Measurements from ENCODE around the gene NCK2.

The NCK2 gene

GRCh38 chr2:105772362-105772761 lies 27.6 kb downstream of the NCK2 start:
- Histone ChIP-seq H3K27me3 (no peaks in the 10 kb centered on the region), H3K4me1 (peaks cover 94% of the 10 kb centered on the region), H3K9ac (no peak overlapping the region), H3K4me3 (no peak overlapping the region), H3K36me3 (peaks cover 37% of the 10 kb centered on the region), H3K27ac (peak overlapping the region; percentile 37; the same call in 1 of the 2 replicates), H4K20me1 (peaks cover 100% of the 10 kb centered on the region), H3K9me3 (peaks cover 15% of the 10 kb centered on the region), H3K4me2 (peak overlapping the region; percentile 93)
- TF ChIP-seq Cebpa-rat (IDR thresholded peaks at IDR 0.05) = no peak

GRCh38 chr2:105773568-105773967 lies 28.9 kb downstream of the NCK2 start:
- no peak overlapping the region for H3K4me3 ChIP-seq
- H3K4me1 ChIP-seq = peaks cover 96% of the 10 kb centered on the region
- H3K27ac ChIP-seq = peak overlapping the region; percentile 37
- peaks cover 100% of the 10 kb centered on the region for H4K20me1 ChIP-seq
- no peaks in the 10 kb centered on the region for H3K27me3 ChIP-seq
- no peak for TF ChIP-seq Cebpa-rat (IDR thresholded peaks at IDR 0.05)
- peak overlapping the region; percentile 93 for H3K4me2 ChIP-seq
- H3K36me3 ChIP-seq = peaks cover 31% of the 10 kb centered on the region
- no peak overlapping the region for H3K9ac ChIP-seq
- peaks cover 3% of the 10 kb centered on the region; the same call in 1 of the 2 replicates for H3K9me3 ChIP-seq

GRCh38 chr2:105774781-105775337 lies 30.1 kb downstream of the NCK2 start:
- Histone ChIP-seq H4K20me1 (peaks cover 100% of the 10 kb centered on the region), H3K4me1 (peaks cover 96% of the 10 kb centered on the region), H3K4me3 (no peak overlapping the region), H3K27ac (peak overlapping the region; percentile 93), H3K4me2 (peak overlapping the region; percentile 93), H3K36me3 (peaks cover 28% of the 10 kb centered on the region), H3K27me3 (no peaks in the 10 kb centered on the region), H3K9me3 (no peaks in the 10 kb centered on the region), H3K9ac (no peak overlapping the region)
- TF ChIP-seq Cebpa-rat (IDR thresholded peaks at IDR 0.05) = no peak

GRCh38 chr2:105775809-105776559 lies 31.3 kb downstream of the NCK2 start:
- peak overlapping the region; percentile 73; the same call in 1 of the 2 replicates for H3K9ac ChIP-seq

GRCh38 chr2:105776560-105776928 lies 31.8 kb downstream of the NCK2 start:
- Histone ChIP-seq H3K27me3 (no peaks in the 10 kb centered on the region), H3K4me2 (peak overlapping the region; percentile 93), H3K27ac (peak overlapping the region; percentile 93), H3K9ac (peak overlapping the region; percentile 73), H3K9me3 (no peaks in the 10 kb centered on the region), H4K20me1 (peaks cover 100% of the 10 kb centered on the region), H3K4me1 (peaks cover 100% of the 10 kb centered on the region), H3K36me3 (peaks cover 35% of the 10 kb centered on the region), H3K4me3 (peak overlapping the region; percentile 44)
- no peak for TF ChIP-seq Cebpa-rat (IDR thresholded peaks at IDR 0.05)

More at GRCh38 chr2:105775809-105776559, 31.3 kb downstream of the NCK2 start:
- Histone ChIP-seq H4K20me1 (peaks cover 100% of the 10 kb centered on the region), H3K9me3 (no peaks in the 10 kb centered on the region), H3K4me1 (peaks cover 98% of the 10 kb centered on the region), H3K4me2 (peak overlapping the region; percentile 93), H3K4me3 (peak overlapping the region; percentile 44), H3K36me3 (peaks cover 29% of the 10 kb centered on the region), H3K27ac (peak overlapping the region; percentile 93), H3K27me3 (no peaks in the 10 kb centered on the region)
- TF ChIP-seq Cebpa-rat (IDR thresholded peaks at IDR 0.05) = no peak

- TF ChIP-seq Cebpa-rat (IDR thresholded peaks at IDR 0.05) = no peak
- Histone ChIP-seq H3K36me3 (peaks cover 36% of the 10 kb centered on the region), H3K27ac (peak overlapping the region; percentile 93), H3K9ac (peak overlapping the region; percentile 73), H4K20me1 (peaks cover 100% of the 10 kb centered on the region), H3K27me3 (no peaks in the 10 kb centered on the region), H3K9me3 (no peaks in the 10 kb centered on the region), H3K4me3 (peak overlapping the region; percentile 44), H3K4me2 (peak overlapping the region; percentile 93), H3K4me1 (peaks cover 100% of the 10 kb centered on the region)
Observed at GRCh38 chr2:105777031-105777482, 32.3 kb downstream of the NCK2 start.

GRCh38 chr2:105777506-105778055 lies 32.9 kb downstream of the NCK2 start:
- Histone ChIP-seq H3K9ac (peak overlapping the region; percentile 73), H3K4me1 (peaks cover 100% of the 10 kb centered on the region), H3K27me3 (no peaks in the 10 kb centered on the region), H3K4me2 (peak overlapping the region; percentile 93), H4K20me1 (peaks cover 100% of the 10 kb centered on the region), H3K27ac (peak overlapping the region; percentile 93), H3K4me3 (0 out of 2 replicates have a peak overlapping the region, but pooled peaks have one; percentile 44), H3K36me3 (peaks cover 34% of the 10 kb centered on the region), H3K9me3 (no peaks in the 10 kb centered on the region)
- no peak for TF ChIP-seq Cebpa-rat (IDR thresholded peaks at IDR 0.05)

GRCh38 chr2:105778080-105778607 lies 33.4 kb downstream of the NCK2 start:
- no peaks in the 10 kb centered on the region for H3K9me3 ChIP-seq
- peaks cover 100% of the 10 kb centered on the region for H3K4me1 ChIP-seq
- H3K27me3 ChIP-seq = no peaks in the 10 kb centered on the region
- peak overlapping the region; percentile 93 for H3K27ac ChIP-seq
- peak overlapping the region; percentile 93 for H3K4me2 ChIP-seq
- no peak overlapping the region for H3K4me3 ChIP-seq
- H3K9ac ChIP-seq = peak overlapping the region; percentile 73; the same call in 1 of the 2 replicates
- peaks cover 100% of the 10 kb centered on the region for H4K20me1 ChIP-seq
- peaks cover 34% of the 10 kb centered on the region for H3K36me3 ChIP-seq
- TF ChIP-seq Cebpa-rat (IDR thresholded peaks at IDR 0.05) = no peak

- H4K20me1 ChIP-seq = peaks cover 100% of the 10 kb centered on the region
- H3K4me1 ChIP-seq = peaks cover 100% of the 10 kb centered on the region
- H3K4me2 ChIP-seq = peak overlapping the region; percentile 93
- peaks cover 41% of the 10 kb centered on the region for H3K36me3 ChIP-seq
- H3K9me3 ChIP-seq = no peaks in the 10 kb centered on the region
- no peaks in the 10 kb centered on the region for H3K27me3 ChIP-seq
- no peak overlapping the region for H3K4me3 ChIP-seq
- no peak for TF ChIP-seq Cebpa-rat (IDR thresholded peaks at IDR 0.05)
- H3K27ac ChIP-seq = no peak overlapping the region
- no peak overlapping the region for H3K9ac ChIP-seq
Observed at GRCh38 chr2:105779394-105779793, 34.7 kb downstream of the NCK2 start.

All from BLaER1 (cell line).